Left colon (tissue), 2 donors: ENCODE measurements around the gene GKN1. TPM values are rescaled to one million over a fixed set of nuclear protein-coding genes. Genes with fewer than 3 reads are reported as not detected.

Experiments used
- ATAC-seq: fragments of 200-7000 bp; cut with Tn5 transposase; one replicate; pipeline ENCODE4 v1.9.1; 2020; ENCODE audit warnings: mild to moderate bottlenecking, moderate library complexity
- DNase-seq, 2 donors: peaks; one replicate each; pipeline ENCODE4 v3.0.0-alpha.2; 2020
- intact Hi-C, 2 donors: fragments of 100-400 bp; cut with DNase I in 1 of 2; cut with micrococcal nuclease in 1 of 2; formaldehyde crosslinking; loops; one replicate each; pipeline versions ENCODE4 v1.11.2 to v1.14.0; 2022; cut with DNase I, micrococcal nuclease
- total RNA-seq, 2 donors: library from RNA; stranded (reverse); fragmentation: NEBNext Ultra II Directional; extraction: Animal tissue kit (Norgen Biotek cat#: 25700); gene quantifications; one replicate each; pipeline ENCODE4 v1.2.1, GENCODE V29; 2021
- donor health status: DM: no; HTN: no; CAD: no.
- donor health status: DM: yes; HTN: yes; CAD: no.

GKN1 gene
- total RNA-seq, 2 donors from 2014 or later: not detected

DNA sequence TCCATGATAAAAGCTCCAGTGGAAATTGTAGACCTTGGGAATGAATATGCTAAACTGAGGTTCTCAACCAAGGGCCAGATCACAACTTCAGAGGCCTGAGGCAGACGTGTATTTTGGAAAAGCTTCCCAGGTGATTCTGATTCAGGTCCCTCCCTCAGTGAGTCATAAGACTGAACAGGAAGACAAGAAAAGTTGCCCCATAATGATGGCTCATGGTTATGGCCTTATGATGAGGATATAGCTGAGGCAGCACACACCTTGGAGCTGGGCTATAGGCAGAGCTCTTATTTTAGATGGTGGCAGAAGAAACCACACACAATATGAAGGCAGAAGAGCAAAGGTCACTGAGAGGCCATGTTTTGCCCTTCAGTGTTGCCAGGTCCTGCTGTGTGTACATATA, 48.1 kb downstream of the GKN1 start:
- intact Hi-C loops: no loop called here
- DNase-seq (no peak), ATAC-seq (peak; percentile 48)

- ATAC-seq (no peak), DNase-seq (no peak)
- intact Hi-C loops: no loop called here
Measured at GRCh38 chr2:69023236-69023635, 48.8 kb downstream of the GKN1 start.

- intact Hi-C loops: loop anchor here in 1 of 2 donors (5.0 kb wide), 1 partner anchor 281 kb away; no protein-coding TSS in a partner anchor
- DNase-seq (peak in 1 of 2 donors; percentile 24), ATAC-seq (peak; percentile 94)
Measured at GRCh38 chr2:69026026-69026425, 51.6 kb downstream of the GKN1 start.

DNA sequence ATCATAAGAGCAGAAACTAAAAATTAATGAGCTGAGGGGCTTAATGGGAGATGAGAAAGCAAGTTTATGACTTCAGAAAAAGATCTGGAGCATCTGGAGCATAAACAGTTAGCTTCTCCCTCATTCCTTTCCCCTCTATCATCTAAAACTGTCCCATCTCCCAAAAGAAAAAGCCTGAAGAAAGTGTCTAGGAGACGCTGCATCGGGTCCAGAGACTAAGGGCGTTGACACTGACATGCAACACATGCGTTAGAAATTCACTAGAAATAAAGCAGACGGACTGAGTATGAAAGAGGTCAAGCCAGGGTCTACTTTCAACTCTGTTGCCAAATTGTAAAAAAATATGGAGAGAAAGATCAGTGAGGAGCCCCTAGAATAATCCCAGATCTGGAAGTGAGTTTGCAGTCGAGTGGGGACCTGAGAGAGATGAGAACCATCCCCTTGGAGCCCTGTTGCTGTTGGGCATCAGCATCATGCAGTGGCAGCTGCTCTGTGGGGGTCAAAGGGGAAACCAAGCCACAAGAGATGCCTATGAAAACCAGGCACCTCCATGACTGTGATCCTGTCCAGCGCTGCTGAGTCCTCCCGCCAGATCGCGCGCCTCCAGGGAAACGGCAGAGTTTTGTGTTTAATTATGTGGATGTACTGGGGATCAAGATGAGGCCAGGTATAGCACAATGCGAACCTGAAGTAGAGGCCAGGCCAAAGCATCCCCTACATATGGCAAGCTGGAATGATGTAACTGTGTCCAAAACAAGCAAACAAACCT, 52.4 kb downstream of the GKN1 start:
- intact Hi-C loops: loop anchor here in 1 of 2 donors (5.0 kb wide), 1 partner anchor 280 kb away; no protein-coding TSS in a partner anchor
- DNase-seq (no peak), ATAC-seq (no peak)

Other genes with a start within 250 kb of the GKN1 start
- 1 to 10 TPM; 3.7 to 7.0 TPM for gene ARHGAP25, start 239.8 kb upstream of the GKN1 start, total RNA-seq
- not detected for gene BMP10, start 103.2 kb upstream of the GKN1 start, total RNA-seq
- under 1 TPM in 1 of 2 donors, not detected in 1; 0.43 TPM for gene GKN2, start 21.7 kb upstream of the GKN1 start, total RNA-seq
- gene ANTXR1, start 38.5 kb downstream of the GKN1 start, total RNA-seq: 10 to 100 TPM; 13.8 to 17.3 TPM